ENCODE data around the gene CSAD.

The CSAD gene

DNA sequence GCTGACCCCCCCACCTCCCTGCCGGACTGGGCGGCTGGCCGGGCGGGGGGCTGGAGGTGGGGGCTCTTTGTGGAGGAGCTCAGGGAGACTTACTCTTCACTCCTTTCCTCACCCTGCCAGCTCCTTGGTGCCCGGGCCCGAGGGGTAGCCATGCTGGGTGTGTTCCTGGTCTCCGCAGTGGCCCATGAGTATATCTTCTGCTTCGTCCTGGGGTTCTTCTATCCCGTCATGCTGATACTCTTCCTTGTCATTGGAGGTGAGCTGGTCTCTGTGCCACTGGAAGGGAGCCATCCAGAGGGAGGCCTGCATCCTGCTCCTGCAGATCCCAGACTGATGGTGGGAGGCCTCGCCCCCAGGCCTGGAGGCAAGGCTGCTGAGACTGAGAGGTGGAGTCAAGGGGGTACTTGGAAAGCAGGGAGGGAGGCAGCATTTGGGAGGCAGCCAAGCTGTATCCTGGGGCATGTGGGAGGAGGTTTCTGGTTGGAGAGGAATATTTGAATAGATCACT, 57.7 kb downstream of the CSAD start:
- Histone ChIP-seq H3K4me2 (ENCODE audit: low read depth, low read length) (no peak overlapping the region), H3K9me3 (replicated peaks; ENCODE audit: insufficient read depth, low read length) (no peaks in the 10 kb centered on the region), H3K4me3 (ENCODE audit: low read length) (no peak overlapping the region), H4K20me1 (ENCODE audit: insufficient read depth, low read length) (no peaks in the 10 kb centered on the region), H3K9ac (ENCODE audit: low read length) (no peak overlapping the region), H3K9me2 (replicated peaks; ENCODE audit: insufficient read depth, low read length) (no peaks in the 10 kb centered on the region), H3K27ac (ENCODE audit: low read length) (no peak overlapping the region), H3K4me1 (ENCODE audit: low read length) (no peaks in the 10 kb centered on the region), H3K36me3 (replicated peaks; ENCODE audit: insufficient read depth, low read length) (no peaks in the 10 kb centered on the region), H3F3A (ENCODE audit: insufficient read depth, low read length) (no peaks in the 10 kb centered on the region), H3K27me3 (replicated peaks; ENCODE audit: insufficient read depth, low read length) (no peaks in the 10 kb centered on the region), H3K79me2 (ENCODE audit: low read length) (no peaks in the 10 kb centered on the region), H2AFZ (ENCODE audit: low read length) (no peak overlapping the region)
- no peak for DNase-seq
- TF ChIP-seq, protein P1, sequence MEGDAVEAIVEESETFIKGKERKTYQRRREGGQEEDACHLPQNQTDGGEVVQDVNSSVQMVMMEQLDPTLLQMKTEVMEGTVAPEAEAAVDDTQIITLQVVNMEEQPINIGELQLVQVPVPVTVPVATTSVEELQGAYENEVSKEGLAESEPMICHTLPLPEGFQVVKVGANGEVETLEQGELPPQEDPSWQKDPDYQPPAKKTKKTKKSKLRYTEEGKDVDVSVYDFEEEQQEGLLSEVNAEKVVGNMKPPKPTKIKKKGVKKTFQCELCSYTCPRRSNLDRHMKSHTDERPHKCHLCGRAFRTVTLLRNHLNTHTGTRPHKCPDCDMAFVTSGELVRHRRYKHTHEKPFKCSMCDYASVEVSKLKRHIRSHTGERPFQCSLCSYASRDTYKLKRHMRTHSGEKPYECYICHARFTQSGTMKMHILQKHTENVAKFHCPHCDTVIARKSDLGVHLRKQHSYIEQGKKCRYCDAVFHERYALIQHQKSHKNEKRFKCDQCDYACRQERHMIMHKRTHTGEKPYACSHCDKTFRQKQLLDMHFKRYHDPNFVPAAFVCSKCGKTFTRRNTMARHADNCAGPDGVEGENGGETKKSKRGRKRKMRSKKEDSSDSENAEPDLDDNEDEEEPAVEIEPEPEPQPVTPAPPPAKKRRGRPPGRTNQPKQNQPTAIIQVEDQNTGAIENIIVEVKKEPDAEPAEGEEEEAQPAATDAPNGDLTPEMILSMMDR (IDR thresholded peaks at IDR 0.05; ENCODE audit: low read length): no peak
- TF ChIP-seq EZH2 (optimal IDR thresholded peaks at IDR 0.05; ENCODE audit: low read depth, low read length) (no peak), EZH2phosphoT487 (IDR thresholded peaks at IDR 0.05; ENCODE audit: low read length) (no peak)

DNA sequence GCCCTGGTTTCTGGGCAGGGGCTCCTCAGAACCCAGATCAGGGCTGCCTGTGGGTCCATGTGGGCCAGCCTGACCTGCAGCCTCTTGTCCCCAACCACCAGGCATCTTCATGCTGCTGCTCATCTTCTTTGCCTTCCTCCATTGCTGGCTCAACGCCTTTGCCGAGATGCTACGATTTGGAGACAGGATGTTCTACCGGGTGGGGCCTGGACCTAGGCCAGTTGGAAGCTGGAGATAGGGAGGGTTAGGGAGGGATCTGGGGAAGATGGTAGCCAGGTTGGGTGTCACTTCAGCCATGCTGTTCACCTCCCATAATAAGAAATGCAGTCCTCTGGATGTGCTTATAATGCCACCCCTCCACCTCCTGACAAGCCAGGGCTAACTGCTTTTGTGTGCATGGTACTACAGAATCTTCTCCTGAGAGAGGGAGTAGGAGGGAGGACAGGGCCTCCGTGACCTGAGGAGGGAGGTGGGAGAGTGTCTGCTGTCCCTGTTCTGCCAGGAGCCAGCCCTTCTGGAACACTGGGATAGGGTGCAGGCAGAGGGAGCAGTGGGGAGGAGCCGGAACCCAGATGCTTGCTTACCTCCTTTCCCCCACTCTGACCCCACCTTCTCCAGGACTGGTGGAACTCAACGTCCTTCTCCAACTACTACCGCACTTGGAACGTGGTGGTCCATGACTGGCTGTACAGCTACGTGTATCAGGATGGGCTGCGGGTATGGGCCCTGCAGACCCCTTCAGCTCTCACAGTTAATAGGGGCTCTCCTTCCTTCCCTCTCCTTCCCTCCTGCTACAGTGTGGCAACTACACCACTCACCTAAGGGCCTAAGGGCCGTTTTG, 59.8 kb downstream of the CSAD start:
- no peak overlapping the region for H3K4me2 ChIP-seq (ENCODE audit: low read depth, low read length)
- no peaks in the 10 kb centered on the region for H3F3A ChIP-seq (ENCODE audit: insufficient read depth, low read length)
- H3K79me2 ChIP-seq (ENCODE audit: low read length): no peaks in the 10 kb centered on the region
- no peaks in the 10 kb centered on the region for H3K9me3 ChIP-seq (replicated peaks; ENCODE audit: insufficient read depth, low read length)
- no peak overlapping the region for H3K9ac ChIP-seq (ENCODE audit: low read length)
- no peak overlapping the region for H2AFZ ChIP-seq (ENCODE audit: low read length)
- H3K36me3 ChIP-seq (replicated peaks; ENCODE audit: insufficient read depth, low read length): no peaks in the 10 kb centered on the region
- no peak overlapping the region for H3K27ac ChIP-seq (ENCODE audit: low read length)
- no peaks in the 10 kb centered on the region for H3K27me3 ChIP-seq (replicated peaks; ENCODE audit: insufficient read depth, low read length)
- H3K9me2 ChIP-seq (replicated peaks; ENCODE audit: insufficient read depth, low read length): no peaks in the 10 kb centered on the region
- no peak for DNase-seq
- no peaks in the 10 kb centered on the region for H4K20me1 ChIP-seq (ENCODE audit: insufficient read depth, low read length)
- H3K4me3 ChIP-seq (ENCODE audit: low read length): no peak overlapping the region
- no peaks in the 10 kb centered on the region for H3K4me1 ChIP-seq (ENCODE audit: low read length)
- TF ChIP-seq, protein P1 (IDR thresholded peaks at IDR 0.05; ENCODE audit: low read length): no peak
- no peak for TF ChIP-seq EZH2phosphoT487 (IDR thresholded peaks at IDR 0.05; ENCODE audit: low read length)
- TF ChIP-seq EZH2 (optimal IDR thresholded peaks at IDR 0.05; ENCODE audit: low read depth, low read length): no peak

DNA sequence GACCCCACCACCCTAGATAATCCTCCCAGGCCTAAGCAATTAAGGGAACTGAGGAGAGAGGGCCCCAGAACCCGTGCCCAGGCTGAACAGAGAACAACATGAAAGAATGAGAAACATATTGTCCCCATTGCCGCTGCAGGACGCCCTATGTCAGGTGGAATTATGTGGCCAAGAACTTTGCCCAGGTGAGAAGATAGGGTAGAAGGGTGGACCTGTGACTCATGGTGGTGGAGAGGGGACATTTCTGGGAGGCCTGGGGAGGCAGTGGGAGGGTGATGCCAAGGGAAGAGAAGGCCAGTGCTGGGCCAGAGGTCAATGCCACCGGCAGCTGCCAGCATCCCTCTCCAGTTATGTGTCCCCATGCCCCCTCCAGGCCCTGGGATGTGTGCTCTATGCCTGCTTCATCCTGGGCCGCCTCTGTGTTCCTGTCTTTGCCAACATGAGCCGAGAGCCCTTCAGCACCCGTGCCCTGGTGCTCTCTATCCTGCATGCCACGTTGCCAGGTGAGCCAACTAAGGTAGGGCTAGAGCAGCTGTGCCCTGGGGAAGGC, 61.9 kb downstream of the CSAD start:
- Histone ChIP-seq H3F3A (ENCODE audit: insufficient read depth, low read length) (no peaks in the 10 kb centered on the region), H4K20me1 (ENCODE audit: insufficient read depth, low read length) (no peaks in the 10 kb centered on the region), H3K9ac (ENCODE audit: low read length) (no peak overlapping the region), H3K9me3 (replicated peaks; ENCODE audit: insufficient read depth, low read length) (no peaks in the 10 kb centered on the region), H3K4me2 (ENCODE audit: low read depth, low read length) (no peak overlapping the region), H3K27me3 (replicated peaks; ENCODE audit: insufficient read depth, low read length) (no peaks in the 10 kb centered on the region), H3K27ac (ENCODE audit: low read length) (no peak overlapping the region), H3K4me3 (ENCODE audit: low read length) (no peak overlapping the region), H2AFZ (ENCODE audit: low read length) (no peak overlapping the region), H3K79me2 (ENCODE audit: low read length) (no peaks in the 10 kb centered on the region), H3K4me1 (ENCODE audit: low read length) (no peaks in the 10 kb centered on the region), H3K36me3 (replicated peaks; ENCODE audit: insufficient read depth, low read length) (no peaks in the 10 kb centered on the region), H3K9me2 (replicated peaks; ENCODE audit: insufficient read depth, low read length) (no peaks in the 10 kb centered on the region)
- DNase-seq: no peak
- TF ChIP-seq, protein P1 (IDR thresholded peaks at IDR 0.05; ENCODE audit: low read length): no peak
- TF ChIP-seq EZH2phosphoT487 (IDR thresholded peaks at IDR 0.05; ENCODE audit: low read length): no peak
- TF ChIP-seq EZH2 (optimal IDR thresholded peaks at IDR 0.05; ENCODE audit: low read depth, low read length): no peak

All from MM.1S (cell line).